Measurements from ENCODE around the gene SUPT16H.
"Not testable (repeated sequence)": the region's sequence is repeated elsewhere in the genome, so short reads cannot be mapped to it uniquely, and the experiment has no call there.

- TF ChIP-seq CTCF, EZH2, EZH2phosphoT487 (IDR thresholded peaks at IDR 0.05): not testable (repeated sequence)
Observed at GRCh38 chr14:21372814-21373213, 11.0 kb downstream of the SUPT16H start.

Measured in neural progenitor cell (in vitro differentiated cells).